T-helper 9 cell (primary cell): ENCODE results near the gene NFE2L1.
A peak's percentile ranks its signal among the peaks of the same experiment; 100 is the strongest.
"Not testable (repeated sequence)": the region's sequence is repeated elsewhere in the genome, so short reads cannot be mapped to it uniquely, and the experiment has no call there.

Experiments
- DNase-seq: peaks from one replicate; pipeline ENCODE4 v3.0.0-alpha.2; 2020

The NFE2L1 gene

GRCh38 chr17:48023400-48024148 lies 24.6 kb upstream of the NFE2L1 start:
- peak; percentile 30 for DNase-seq

- DNase-seq, result peak; percentile 26
These were observed 23.8 kb upstream of the NFE2L1 start for GRCh38 chr17:48024149-48025039.

GRCh38 chr17:48025040-48025903 lies 22.9 kb upstream of the NFE2L1 start:
- peak; percentile 99 for DNase-seq

GRCh38 chr17:48025904-48026501 lies 22.2 kb upstream of the NFE2L1 start:
- DNase-seq, result no peak

GRCh38 chr17:48026502-48027321 lies 21.4 kb upstream of the NFE2L1 start:
- DNase-seq, result peak; percentile 61

GRCh38 chr17:48027322-48027981 lies 20.7 kb upstream of the NFE2L1 start:
- DNase-seq, result no peak

GRCh38 chr17:48028736-48029135 lies 19.4 kb upstream of the NFE2L1 start:
- no peak for DNase-seq

GRCh38 chr17:48030531-48030930 lies 17.6 kb upstream of the NFE2L1 start:
- DNase-seq, result no peak

- DNase-seq, result no peak
These were observed 16.2 kb upstream of the NFE2L1 start for GRCh38 chr17:48031966-48032365.

GRCh38 chr17:48034734-48035133 lies 13.4 kb upstream of the NFE2L1 start:
- DNase-seq, result not testable (repeated sequence)

- no peak for DNase-seq
These were observed 11.5 kb upstream of the NFE2L1 start for GRCh38 chr17:48036693-48037035.

- DNase-seq, result peak; percentile 49
These were observed 10.9 kb upstream of the NFE2L1 start, which contains the start of gene COPZ2 for GRCh38 chr17:48037036-48037837. Gene COPZ2, minus strand, starts transcription at chr17:48037797. Its CDS starts 20 bp downstream, at chr17:48037777.

GRCh38 chr17:48037838-48038323 lies 10.3 kb upstream of the NFE2L1 start:
- no peak for DNase-seq

GRCh38 chr17:48038687-48039086 lies 9.5 kb upstream of the NFE2L1 start:
- no peak for DNase-seq

- no peak for DNase-seq
These were observed 5.0 kb upstream of the NFE2L1 start for GRCh38 chr17:48043176-48043575.

GRCh38 chr17:48044851-48045250 lies 3.3 kb upstream of the NFE2L1 start:
- DNase-seq, result no peak

GRCh38 chr17:48045316-48046001 lies 2.7 kb upstream of the NFE2L1 start:
- no peak for DNase-seq

- no peak for DNase-seq
These were observed 1.9 kb upstream of the NFE2L1 start for GRCh38 chr17:48046296-48046695.

GRCh38 chr17:48047113-48047740 lies 932 bp upstream of the NFE2L1 start:
- DNase-seq, result no peak
